GM12892 (cell line): Measurements from ENCODE around the gene TGIF1.

ENCODE experiments used
- POLR2A ChIP-seq: IDR thresholded peaks from 2 replicates; pipeline ENCODE4 v1.6.1; 2011; ENCODE audit warnings: low read depth, low read length, control low read depth
- POLR2AphosphoS5 ChIP-seq: IDR thresholded peaks from 2 replicates; pipeline ENCODE4 v1.6.1; 2011; ENCODE audit warnings: low read depth, low read length, control low read depth

DNA sequence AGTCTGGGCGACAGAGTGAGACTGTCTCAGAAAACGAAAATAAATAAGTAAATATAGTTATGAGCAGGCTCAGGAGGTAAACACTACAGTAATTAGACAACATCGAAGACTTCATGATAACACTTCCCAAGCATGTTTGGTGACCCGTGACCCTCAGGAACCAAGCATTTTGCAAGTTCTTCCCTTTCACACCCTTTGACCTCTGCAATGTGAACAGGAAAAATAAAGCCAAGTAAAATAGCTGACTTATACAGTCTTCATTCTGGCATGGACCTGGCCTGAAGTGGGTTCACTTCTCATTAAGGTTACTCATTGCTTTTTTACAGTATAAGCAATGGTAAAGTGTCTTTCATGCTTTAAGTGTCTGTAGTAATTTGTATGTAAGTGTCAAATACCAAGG lies 15.3 kb upstream of the TGIF1 start:
- TF ChIP-seq POLR2A: no peak
- no peak for TF ChIP-seq POLR2AphosphoS5
